Calu3 (cell line): ENCODE results near the gene PUS1. TPM values are rescaled to one million over a fixed set of nuclear protein-coding genes. Genes with fewer than 3 reads are reported as not detected.

Experiments
- BruUV-seq: library from RNA; stranded (reverse); fragments of 400-500 nt; replicated peaks from 2 replicates; lab custom pipeline; 2021; lab: Mats Ljungman, UMichigan
- CTCF ChIA-PET: fragments of 300-600 bp; sonication (Branson Sonifier 250); formaldehyde crosslinking; loops from one replicate; lab custom pipeline; 2022; ENCODE audit warnings: antibody characterized with exemption; lab: Charles Lee
- DNase-seq: peaks from one replicate; pipeline ENCODE4 v3.0.0; 2022
- H3K27ac Mint-ChIP-seq: one replicate; pipeline ENCODE4 v1.8.0; 2022; ENCODE audit warnings: mixed read lengths; ENCODE audit not compliant: unreplicated experiment
- H3K27me3 Mint-ChIP-seq: one replicate; pipeline ENCODE4 v1.8.0; 2022; ENCODE audit warnings: mixed read lengths; ENCODE audit not compliant: unreplicated experiment
- H3K36me3 Mint-ChIP-seq: one replicate; pipeline ENCODE4 v1.8.0; 2022; ENCODE audit warnings: mild to moderate bottlenecking, moderate library complexity, mixed read lengths; ENCODE audit not compliant: insufficient read depth, unreplicated experiment
- H3K4me1 Mint-ChIP-seq: one replicate; pipeline ENCODE4 v1.8.0; 2022; ENCODE audit warnings: mild to moderate bottlenecking, low read depth, mixed read lengths; ENCODE audit not compliant: unreplicated experiment
- H3K4me3 Mint-ChIP-seq: one replicate; pipeline ENCODE4 v1.8.0; 2022; ENCODE audit warnings: mild to moderate bottlenecking, low read depth, moderate library complexity, mixed read lengths; ENCODE audit not compliant: unreplicated experiment
- H3K9me3 Mint-ChIP-seq: one replicate; pipeline ENCODE4 v1.8.0; 2022; ENCODE audit warnings: low read depth, mixed read lengths; ENCODE audit not compliant: unreplicated experiment
- CTCF ChIP-seq: fragments of 200-600 bp; IDR thresholded peaks from one replicate; pipeline ENCODE4 v1.8.0; 2022; ENCODE audit warnings: antibody characterized with exemption; ENCODE audit not compliant: unreplicated experiment
- intact Hi-C: fragments of 100-400 bp; cut with micrococcal nuclease; formaldehyde crosslinking; loops from one replicate; pipeline ENCODE4 v1.10.0; 2022; ENCODE audit not compliant: unreplicated experiment
- total RNA-seq: library from RNA; stranded (reverse); gene quantifications from 2 replicates; pipeline ENCODE4 v1.2.3, GENCODE V29; 2022

The PUS1 gene
- total RNA-seq, 1 experiment from 2014 or later, result 81.3 TPM

GRCh38 chr12:131934535-131934934 is 5.5 kb downstream of the PUS1 start:
- Mint-ChIP-seq H3K27ac (no peak overlapping the region), H3K9me3 (no peaks in the 10 kb centered on the region), H3K36me3 (peaks cover 76% of the 10 kb centered on the region), H3K27me3 (no peaks in the 10 kb centered on the region), H3K4me3 (no peak overlapping the region), H3K4me1 (no peaks in the 10 kb centered on the region)
- CTCF ChIA-PET, result no interaction called here
- intact Hi-C loops, result no loop called here
- BruUV-seq, result no TSS peak
- DNase-seq, result no peak
- no peak for TF ChIP-seq CTCF

GRCh38 chr12:131938082-131938481 is 9.0 kb downstream of the PUS1 start:
- intact Hi-C loops, result no loop called here
- Mint-ChIP-seq H3K27me3 (no peaks in the 10 kb centered on the region), H3K9me3 (no peaks in the 10 kb centered on the region), H3K36me3 (peaks cover 75% of the 10 kb centered on the region), H3K4me3 (no peak overlapping the region), H3K4me1 (no peaks in the 10 kb centered on the region), H3K27ac (no peak overlapping the region)
- no peak for TF ChIP-seq CTCF
- CTCF ChIA-PET, result no interaction called here
- DNase-seq, result no peak
- no TSS peak for BruUV-seq

GRCh38 chr12:131939007-131939406 is 9.9 kb downstream of the PUS1 start:
- no TSS peak for BruUV-seq
- Mint-ChIP-seq H3K4me3 (no peak overlapping the region), H3K27ac (no peak overlapping the region), H3K36me3 (peaks cover 77% of the 10 kb centered on the region), H3K4me1 (no peaks in the 10 kb centered on the region), H3K9me3 (no peaks in the 10 kb centered on the region), H3K27me3 (no peaks in the 10 kb centered on the region)
- CTCF ChIA-PET, result no interaction called here
- no peak for DNase-seq
- intact Hi-C loops, result no loop called here
- TF ChIP-seq CTCF, result no peak

- no peak for DNase-seq
- no TSS peak for BruUV-seq
- Mint-ChIP-seq H3K36me3 (peaks cover 85% of the 10 kb centered on the region), H3K9me3 (no peaks in the 10 kb centered on the region), H3K4me3 (no peak overlapping the region), H3K4me1 (no peaks in the 10 kb centered on the region), H3K27ac (no peak overlapping the region), H3K27me3 (no peaks in the 10 kb centered on the region)
- TF ChIP-seq CTCF, result no peak
- CTCF ChIA-PET, result no interaction called here
- intact Hi-C loops, result no loop called here
Measured at GRCh38 chr12:131940141-131940547, 11.1 kb downstream of the PUS1 start.
